Activated CD8-positive, alpha-beta memory T cell treated with anti-CD3 and anti-CD28 coated beads, Interleukin-2, amount 50 U/mL, for 1 hour (primary cell): ENCODE measurements around the gene MYEOV.

Experiments
- DNase-seq: peaks from one replicate; pipeline ENCODE4 v3.0.0-alpha.2; 2020; ENCODE audit errors: extremely low read depth

MYEOV gene

DNA sequence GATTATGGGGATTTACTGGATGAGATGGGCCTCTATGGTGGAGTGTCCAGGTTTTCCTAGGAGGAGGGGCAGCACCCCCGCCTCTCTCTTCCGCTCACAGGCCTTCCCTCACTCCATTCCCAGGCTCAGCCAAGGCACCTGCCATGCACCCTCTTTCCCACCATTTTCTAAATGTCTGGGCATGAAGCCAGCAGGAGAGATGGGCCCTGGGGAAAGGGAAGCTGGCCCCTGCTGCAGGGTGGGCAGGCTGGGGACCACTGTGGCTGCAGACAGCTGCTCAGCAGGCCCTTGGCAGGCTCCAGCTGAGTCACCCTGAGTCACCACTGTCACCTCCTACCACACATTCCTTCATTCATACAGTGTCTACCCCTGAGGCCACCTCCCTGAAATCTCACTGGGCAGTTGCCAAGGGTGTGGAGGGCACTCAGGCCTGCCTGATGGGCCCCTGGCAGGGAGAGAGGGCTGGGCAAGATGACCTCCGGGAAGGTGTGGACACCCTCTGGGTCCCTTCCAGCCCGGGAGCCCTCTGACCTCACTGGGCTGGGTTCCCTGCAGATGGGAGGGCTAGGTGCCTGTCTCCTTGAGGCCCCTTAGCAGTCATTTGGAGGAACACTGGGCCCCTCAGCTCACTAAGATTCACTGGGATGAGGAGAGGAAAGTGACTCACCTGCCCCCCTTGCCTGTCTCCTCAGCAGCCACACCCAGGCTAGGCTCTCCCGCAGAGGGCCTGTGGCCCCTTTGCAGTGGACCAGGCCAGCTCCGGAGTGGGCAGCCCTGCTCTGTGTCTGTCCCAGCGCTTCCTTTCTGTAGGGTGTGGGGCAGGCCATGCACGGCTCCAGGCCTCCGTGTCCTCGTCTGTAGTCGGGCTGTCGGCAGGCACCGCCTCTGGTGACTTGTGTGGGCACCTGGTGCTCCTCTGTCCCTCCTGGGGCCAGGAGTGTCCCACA is 7.8 kb downstream of the MYEOV start:
- DNase-seq = no peak

DNA sequence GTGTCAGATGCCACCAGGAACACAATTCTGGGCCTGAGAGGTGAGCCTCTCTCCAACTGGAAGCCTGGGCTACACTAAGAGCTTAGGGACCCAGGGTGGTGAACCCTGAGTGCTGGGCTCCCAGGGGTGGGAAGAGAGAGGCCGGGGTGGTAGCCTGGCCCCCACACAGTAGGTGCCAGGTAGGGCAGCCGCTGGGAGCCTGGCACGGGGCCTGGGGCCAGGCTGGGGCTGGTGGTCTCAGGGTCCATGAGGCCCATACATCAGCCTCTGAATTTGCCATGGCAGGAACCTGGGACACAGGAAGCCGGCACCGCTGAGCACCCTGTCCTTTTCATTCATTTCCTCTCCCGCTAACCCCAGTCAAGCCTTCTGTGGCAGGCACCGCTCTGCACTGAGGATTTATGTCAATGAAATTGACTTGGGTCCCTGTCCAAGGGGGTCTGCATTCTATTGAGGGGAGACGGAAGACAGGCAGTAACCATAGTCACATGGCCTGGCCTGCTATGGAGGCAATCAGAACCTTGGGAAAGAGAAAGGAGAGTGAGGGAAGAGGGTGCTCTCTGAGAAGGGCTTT is 8.6 kb downstream of the MYEOV start:
- DNase-seq = no peak

DNA sequence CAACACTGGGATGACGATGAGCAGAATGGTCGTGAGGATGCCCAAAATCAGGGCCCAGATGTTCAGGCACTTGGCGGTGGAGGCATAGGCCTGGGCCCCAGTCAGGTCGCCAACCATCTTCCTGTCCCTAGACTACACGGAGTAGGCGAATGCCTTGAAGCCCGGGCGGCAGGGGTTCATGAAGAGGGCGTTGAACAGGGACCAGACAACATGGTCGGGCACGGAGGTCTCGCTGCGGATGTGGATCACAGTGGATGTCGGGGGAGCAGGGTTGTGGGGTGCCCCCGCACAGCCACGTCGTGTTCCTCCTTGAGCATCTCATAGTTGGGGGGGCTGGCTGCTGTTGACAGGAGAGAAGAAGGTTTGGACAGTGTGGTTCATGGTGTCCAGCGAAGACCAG is 9.5 kb downstream of the MYEOV start:
- no peak for DNase-seq

DNA sequence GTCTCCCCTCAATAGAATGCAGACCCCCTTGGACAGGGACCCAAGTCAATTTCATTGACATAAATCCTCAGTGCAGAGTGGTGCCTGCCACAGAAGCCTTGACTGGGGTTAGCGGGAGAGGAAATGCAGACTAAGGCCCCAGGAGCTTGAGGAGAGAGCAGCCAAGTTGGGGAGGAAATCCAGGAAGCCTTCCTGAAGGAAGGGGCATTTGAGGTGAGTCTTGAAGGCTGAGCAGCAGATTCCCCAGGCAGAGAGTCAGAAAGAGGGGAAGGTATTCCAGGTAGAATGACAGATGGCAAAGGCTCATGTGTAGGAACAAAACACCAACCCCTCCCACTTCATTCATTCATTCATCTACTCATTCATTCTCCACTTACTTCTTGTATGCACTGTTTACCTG is 10.3 kb downstream of the MYEOV start:
- no peak for DNase-seq

DNA sequence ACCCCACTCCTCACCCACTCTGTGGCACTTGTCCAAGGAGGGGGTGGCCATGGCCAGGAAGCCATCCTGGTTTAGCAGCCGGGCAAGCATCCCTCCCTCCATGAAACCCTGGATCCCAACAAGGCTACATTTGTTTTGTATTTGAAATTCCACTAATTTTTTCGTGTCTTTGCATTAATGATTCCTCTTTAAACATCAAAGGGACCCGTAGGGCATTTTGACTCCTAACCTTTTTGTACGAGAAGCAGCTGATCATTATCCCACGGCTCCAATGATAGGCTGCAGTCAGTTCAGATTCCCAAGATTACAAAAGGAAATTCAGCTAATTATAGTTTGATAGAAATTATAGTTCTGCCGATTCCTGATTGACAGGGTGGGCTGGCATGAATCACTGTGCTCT is 10.7 kb downstream of the MYEOV start:
- no peak for DNase-seq

DNA sequence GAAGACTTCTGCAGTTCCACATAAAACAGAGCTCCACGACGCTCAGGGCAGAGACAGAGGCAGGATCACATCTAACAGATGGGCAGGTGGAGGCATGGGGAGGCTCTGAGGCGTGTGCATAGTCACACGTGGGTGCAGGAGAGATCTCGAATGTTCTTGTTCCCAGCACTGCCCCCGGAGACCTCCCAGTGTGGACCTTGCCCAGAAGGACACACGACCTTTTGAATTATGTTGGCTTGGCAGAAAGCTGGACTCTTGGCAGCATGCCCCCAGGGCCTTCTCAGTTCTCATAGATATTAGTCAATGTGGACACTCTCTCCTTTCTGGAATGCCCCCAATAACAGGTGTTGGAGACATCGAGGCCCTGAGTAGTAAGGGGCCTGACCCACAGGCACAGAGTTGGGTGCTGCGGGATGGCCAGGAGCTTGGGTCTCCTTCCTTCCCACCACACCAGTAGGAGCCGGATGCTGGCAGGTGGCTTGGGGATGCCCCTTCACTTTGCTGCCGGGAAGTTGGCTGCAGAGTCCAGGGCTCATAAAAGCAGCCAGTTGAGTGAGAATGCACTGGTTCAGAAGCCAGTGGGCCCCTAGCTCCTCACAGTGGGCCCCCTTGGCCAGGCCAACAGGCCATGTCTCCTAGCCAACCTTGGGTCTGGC is 12.1 kb downstream of the MYEOV start:
- no peak for DNase-seq

DNA sequence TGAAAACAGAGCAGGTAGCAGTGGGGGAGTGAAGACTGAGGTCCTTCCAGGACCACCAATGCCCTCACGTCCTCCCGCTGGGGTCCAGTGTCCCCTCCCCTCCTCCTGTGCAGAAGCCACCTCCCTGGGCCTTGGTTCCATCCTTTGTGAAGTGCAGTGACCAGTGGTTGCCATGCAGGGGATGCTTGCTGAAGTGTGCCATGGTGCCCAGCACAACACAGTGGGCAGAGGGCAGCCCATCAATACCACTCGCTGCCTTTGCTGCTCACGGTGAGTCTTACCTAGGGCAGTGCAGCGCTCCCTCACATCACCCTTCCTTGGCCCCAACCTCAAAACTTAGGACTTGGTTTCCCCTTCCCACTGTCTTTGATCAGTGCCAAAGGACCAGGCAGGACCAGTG is 12.9 kb downstream of the MYEOV start:
- DNase-seq = no peak

DNA sequence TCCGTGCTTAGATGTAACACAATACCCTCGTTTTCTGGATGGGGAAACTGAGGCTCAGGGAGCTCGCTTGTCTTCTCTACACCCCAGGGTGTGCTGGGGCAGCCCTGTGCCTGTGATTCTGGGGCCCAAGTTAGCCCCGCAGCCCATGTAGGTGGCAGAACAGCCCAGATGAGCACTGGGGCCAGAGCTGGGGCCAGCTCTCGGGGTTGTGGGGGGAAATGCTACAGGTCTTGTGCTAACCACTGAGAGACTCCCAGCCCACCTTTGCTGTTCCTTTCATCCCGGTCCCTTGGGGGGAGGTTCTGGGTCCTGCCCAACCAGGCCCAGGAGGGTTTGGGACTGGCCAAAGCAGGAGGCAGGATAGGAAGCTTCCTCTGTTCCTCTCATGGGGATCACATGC is 13.5 kb downstream of the MYEOV start:
- DNase-seq = no peak

DNA sequence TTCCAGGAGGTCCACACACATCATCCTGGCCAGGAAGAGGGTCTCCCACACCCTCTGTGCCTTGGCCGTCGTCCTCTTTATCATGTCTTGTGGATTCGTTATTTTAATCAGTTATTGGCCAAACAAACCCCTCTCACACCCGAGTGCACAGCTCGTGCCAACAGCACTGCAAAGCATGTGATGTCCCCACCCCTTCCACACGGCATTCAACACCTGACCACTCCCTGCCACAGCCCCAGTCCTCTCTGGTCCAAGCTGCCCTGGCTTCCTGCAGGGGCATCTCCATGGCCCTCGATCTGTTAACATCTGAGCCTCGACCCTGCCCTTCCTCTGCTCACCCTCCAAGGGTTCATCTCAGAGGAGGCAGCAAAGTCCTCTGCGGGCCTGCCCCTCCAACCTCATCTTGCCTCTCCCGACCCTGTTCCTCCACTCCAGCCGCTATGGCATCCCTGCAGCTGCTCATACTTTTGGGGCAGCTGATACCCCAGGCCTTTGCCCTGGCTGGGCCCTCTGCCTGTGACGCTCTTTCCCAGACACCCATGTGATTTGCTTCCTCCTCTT is 14.0 kb downstream of the MYEOV start:
- no peak for DNase-seq

DNA sequence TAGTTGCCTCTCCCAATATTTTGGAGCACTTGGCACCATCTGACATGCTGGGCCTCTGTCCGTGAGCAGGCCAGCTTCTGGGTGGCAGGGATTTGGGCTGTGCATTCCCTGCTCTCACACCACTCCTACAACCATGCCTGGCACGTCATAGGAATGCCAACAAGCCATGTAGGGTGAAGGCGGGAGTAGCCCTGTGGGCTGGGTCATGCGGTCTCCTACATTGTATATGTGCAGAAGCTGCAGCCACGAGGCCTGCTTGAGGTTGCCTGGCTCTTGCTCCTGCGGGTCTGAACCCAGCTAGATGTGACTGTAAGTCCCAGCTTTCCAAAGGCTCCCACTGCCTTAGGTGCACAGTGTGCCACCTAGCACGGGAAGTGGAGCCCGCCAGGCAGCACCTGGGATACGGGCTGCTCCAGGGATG is 14.5 kb downstream of the MYEOV start:
- DNase-seq = no peak

DNA sequence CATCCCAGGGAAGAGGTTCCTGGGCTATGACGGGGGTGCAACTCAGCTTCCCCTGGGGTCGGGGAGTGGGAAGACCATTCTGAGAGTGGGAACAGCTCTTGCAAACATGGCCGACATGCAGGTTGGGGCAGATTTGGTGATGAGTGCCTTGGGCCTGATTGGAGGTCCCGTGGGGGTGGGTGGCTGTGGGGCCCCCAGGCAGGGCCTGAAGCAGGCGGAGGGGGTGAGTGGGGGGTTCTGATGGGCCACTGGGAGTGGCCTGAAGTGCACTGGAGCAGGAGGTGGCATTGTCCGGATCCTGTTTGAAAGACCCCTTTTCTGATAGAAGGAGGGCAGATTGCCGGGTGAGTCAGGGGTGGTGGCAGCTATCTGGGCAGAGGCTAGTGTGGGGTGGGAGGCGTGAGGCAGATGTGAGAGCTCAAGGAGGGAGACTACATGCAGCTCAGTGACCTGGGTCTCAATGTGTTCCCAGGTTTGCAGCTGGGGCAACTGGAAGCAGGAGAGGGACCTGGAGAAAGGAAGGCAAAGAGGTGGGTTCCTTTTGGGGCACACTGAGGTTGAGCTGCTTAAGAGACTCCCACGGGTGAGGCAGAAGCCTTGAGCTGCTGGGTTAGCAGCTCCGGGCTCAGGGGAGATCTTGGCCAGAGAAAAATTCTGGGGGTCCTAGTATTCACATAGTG is 15.1 kb downstream of the MYEOV start:
- DNase-seq = no peak

DNA sequence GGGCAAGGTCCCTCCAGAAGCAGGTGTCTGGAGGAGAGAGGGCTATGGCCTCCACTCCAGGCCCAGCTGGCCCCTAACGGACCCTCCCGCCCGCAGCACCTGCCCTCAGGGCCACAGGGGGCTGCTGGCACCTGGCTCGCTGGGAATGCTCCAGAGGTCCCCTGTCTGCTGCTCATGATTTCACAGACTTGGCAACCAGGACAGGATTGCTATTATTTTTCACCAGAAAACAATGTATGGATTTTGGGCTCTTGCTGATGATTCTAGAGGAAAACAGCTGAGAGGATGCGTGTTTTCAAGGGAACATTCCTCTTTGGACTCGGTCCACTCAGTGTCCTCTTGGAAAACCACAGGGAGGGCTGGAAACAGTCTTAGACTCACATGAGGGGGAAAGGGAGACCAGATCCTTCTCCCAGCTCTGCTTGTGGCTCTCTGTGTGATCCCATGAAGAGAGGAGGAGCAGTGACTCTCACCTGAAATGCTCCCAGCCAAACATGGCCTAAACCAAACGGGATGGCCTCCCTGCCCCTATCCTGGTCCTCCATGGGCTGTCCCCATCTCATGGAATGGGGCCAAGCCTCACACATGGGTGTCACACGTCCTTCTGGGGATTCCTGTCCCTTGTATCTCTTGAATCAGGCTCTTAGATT is 15.8 kb downstream of the MYEOV start:
- no peak for DNase-seq

DNA sequence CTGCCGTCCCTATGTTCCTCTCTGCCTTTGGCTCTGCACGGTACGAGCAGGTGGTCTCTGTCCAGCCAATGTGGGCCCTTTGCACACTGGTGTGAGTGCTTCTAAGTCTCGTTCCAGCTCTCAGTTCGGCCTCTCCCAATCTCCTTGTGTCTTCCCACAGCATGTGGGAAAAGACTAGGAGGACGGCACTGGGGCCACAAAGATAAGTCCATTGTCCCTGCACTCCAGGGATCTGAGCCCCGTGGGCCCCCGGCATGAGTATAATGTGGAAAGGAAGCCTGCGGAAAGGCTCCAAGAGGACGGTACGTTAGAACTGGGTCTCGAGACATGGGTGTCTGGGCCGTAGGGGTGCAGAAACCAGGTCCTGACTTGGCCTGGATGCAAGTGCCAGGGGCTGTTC is 16.4 kb downstream of the MYEOV start:
- DNase-seq = no peak

DNA sequence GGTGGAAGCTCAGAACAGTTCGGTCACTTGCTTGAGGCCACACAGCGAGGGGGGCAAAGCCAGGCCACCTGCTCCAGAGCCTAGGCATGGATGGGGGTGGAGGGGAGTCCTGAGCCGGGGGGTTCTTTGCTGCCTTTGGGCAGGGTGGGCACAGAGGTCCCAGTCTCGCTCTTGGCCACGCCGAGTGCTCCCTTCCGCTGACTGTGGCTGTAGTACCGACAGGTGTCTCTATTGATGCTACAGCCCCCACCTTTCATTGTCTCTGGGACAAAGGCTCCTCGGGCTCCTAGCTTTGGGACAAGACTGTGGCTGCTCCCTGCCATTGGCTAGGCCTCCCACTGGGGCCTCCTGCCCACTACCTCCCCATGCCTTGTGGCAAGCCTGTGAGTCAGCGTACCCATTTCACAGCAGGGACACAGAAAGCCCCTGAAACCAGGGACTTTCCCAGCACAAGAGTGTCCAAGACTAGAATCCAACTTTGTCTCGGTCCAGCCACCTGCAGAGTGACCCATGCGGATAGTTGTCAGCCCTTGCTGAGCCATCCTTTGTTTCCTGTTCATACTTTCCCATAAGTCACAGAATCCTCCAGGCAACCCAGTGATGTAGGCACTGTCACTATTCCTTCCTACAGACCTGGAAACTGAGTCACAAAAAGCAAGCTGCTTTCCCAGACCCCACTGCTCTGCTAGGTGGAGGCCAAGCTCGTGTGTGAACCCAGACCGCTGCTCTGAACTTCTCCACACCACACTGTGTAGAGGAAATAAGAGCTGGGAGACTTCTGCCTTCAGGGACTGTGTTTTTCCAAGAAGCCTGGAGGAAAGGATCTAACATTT is 17.2 kb downstream of the MYEOV start:
- DNase-seq = no peak

DNA sequence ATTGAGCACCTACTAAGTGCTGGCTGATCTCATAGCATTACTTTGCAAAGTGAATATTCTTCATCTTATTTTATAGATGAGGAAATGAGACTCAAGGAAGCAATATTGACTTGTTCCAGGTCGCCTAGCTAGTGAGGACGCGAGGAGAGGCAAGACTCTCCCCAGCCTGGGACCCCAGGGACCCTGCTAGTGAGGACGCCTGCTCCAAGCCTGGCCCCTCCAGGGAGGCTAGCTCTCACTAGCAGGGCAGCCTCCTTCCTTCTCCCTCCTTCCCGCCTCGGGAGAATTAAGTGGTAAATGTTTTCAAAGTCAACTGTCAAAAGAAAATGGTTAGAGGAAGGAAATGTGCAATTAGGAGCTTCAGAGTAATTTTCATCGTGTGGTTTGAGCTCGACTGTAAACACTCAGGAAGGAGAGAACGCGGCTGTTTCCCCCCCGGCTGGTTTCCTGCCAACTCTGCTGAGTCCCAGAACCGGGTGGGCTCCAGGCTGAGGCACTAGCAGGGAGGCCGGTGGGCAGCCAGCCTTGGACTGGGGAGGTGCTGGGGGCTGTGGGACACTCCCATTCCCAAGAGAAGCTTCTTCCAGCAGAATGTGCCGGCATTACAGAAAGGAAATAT is 17.9 kb downstream of the MYEOV start:
- no peak for DNase-seq

DNA sequence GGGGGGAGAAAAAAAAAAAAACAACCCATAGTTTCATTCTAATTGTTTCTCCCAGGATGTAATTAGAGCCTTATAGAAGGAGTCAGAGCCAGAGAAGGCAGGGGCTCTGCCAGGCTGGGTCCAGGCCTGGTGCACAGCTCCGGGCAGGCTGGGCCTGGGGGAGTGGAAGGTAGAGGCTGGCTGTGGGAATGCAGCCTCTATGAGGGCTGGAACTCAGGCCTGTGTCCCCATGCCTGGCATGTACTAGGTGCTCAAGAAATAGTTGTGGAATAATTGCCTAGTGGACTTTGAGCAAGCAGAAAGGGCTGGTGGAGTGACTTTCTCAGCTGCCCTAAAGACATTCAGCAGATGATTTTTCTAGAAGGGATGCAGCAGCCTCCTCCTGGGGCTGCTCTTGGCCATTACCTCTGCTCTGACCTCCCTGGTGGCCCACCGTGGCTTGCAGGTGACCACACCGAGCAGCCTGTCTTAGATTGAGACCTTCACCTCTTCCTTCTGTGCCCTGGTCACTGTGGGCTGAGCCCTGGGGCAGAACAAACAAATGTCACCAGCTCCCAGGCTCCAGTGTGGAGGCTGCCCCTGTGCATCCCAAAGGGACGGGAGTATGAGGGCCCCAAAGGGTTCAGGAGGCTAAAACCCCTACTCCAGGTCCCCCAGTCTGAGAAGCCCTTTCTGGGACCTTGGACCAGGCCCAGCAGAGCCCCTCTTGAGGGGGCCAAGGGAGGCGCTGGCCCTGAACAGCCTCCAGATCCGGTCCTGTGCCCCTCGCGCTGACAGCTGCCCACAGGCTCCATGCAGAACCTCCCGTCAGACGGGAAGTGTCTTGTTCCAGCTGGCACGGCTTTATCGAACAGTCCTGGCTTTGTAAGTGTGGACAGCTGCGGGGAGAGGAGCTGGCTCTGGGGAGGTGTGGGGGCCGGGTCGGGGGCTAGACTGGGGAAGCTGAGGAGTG is 18.8 kb downstream of the MYEOV start:
- DNase-seq = no peak

DNA sequence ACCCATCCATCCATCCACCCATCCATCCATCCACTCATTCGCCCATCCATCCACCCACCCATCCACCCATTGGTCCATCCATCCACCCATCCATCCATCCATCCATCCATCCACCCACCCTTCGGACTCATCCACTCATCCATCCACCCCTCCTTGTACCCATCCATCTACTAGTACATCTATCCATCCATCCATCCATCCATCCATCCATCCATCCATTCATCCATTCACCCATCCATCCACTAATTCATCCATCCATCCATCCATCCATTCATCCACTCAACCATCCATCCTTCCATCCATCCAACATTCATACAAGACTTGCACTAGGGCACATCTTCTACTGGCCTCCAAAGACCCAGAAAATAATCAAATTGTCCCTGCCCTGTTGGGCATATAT is 20.0 kb downstream of the MYEOV start:
- DNase-seq = no peak

DNA sequence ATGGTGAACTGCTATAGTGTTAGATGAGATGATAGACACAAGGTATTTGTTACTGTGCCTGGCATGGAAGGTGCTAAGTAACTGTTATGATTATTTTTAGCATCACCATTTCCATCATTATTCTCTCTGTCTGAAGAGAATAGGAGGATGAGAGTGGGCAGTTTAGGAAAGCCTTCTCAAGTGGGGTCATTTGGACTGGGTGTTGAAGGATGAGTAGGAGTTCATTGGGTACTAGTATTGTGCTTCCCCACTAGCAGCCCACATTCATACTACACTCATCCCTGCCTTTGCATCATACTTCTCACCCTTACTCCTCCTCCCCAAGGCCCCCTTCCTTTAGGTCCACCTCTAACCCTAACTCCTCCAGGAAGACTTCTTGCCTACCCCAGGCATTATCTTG is 20.6 kb downstream of the MYEOV start:
- no peak for DNase-seq

DNA sequence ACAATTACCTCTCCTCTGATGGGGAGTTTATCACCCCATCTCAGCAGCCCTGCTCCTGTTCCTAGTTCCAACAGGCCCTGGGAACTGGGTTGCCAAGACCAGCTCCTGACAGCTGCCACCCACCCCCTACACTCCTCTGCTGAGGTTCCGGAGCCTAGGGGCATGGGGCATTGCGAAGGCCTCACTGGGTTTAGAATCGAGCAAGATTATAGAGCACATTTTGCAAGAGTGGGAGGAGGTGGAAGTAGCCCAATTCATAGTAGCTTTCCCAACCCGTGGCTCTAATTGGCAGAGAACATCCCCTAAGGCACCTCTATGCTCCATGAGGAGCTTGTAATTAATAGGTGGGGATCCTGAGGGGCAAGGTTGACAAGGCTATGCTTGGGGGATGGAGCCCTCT is 23.0 kb downstream of the MYEOV start:
- no peak for DNase-seq
